Measurements from ENCODE around the gene EML4.

EML4 gene

DNA sequence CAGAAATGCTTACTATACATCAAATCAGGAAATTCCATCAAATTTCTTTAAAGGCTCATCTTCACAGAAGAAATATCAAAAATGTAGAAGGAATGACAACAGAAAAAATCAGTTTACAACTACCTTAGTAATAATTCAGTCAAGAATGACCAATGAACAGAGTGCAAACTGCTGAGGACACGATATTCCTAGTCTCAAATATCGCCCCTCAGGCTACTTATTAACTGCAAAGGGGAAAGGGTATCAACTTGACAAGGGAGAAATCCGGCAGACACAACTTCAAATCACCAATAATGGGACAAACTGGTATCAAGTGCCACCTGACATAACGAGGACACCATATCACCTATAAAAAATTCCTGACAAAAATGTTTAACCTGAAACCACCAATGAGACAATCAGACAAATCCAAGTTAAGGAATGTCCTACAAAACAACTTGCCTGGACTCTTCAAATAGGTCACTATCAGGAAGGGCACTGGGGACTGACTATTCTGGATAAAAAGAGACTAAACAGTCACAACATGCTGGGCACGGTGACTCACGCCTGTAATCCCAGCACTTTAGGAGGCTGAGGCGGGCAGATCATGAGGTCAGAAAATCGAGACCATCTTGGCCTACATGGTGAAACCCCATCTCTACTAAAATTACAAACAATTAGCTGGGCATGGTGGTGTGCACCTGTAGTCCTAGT, 179.1 kb downstream of the EML4 start:
- Histone ChIP-seq H3K27me3 (ENCODE audit: control insufficient read depth, insufficient read depth, low read length) (no peaks in the 10 kb centered on the region), H3K36me3 (ENCODE audit: control insufficient read depth, insufficient read depth, low read length) (no peaks in the 10 kb centered on the region), H3K9ac (ENCODE audit: low read length) (no peak overlapping the region), H3K4me1 (ENCODE audit: control insufficient read depth, insufficient read depth, low read length) (no peaks in the 10 kb centered on the region), H3K4me3 (ENCODE audit: low read length) (no peak overlapping the region), H3K9me3 (ENCODE audit: control insufficient read depth, low read length) (no peaks in the 10 kb centered on the region)

DNA sequence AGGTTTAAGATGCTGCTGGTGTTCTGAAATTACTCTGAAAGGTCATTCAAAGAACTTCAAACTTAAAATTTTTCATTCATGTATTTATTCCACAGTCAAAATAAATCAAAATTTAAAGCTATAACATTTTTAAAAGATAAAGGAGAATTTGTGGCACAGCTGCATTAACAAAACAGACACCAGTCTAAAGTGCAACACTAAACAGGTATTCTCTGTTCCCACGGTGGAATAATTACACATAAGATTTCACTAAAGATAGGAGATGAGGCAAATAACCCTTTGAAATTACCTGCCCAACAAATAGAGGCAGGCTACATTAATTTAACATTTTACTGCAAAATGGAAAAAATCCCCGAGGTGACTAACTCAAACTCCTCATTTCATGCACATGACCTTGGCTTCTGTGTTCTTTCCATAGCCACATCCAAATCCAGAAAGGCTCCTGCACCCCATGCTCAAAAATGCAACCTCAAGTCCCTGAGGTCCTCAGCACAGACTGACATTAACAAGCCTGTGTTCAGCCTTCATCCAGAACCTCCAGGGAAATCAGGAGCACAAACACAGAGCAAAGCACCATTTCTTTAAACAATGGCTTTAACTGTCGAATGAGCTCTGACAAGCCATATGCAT, 181.4 kb downstream of the EML4 start:
- Histone ChIP-seq H3K9me3 (ENCODE audit: control insufficient read depth, low read length) (no peaks in the 10 kb centered on the region), H3K36me3 (ENCODE audit: control insufficient read depth, insufficient read depth, low read length) (no peaks in the 10 kb centered on the region), H3K4me3 (ENCODE audit: low read length) (no peak overlapping the region), H3K9ac (ENCODE audit: low read length) (no peak overlapping the region), H3K27me3 (ENCODE audit: control insufficient read depth, insufficient read depth, low read length) (no peaks in the 10 kb centered on the region), H3K4me1 (ENCODE audit: control insufficient read depth, insufficient read depth, low read length) (no peaks in the 10 kb centered on the region)

DNA sequence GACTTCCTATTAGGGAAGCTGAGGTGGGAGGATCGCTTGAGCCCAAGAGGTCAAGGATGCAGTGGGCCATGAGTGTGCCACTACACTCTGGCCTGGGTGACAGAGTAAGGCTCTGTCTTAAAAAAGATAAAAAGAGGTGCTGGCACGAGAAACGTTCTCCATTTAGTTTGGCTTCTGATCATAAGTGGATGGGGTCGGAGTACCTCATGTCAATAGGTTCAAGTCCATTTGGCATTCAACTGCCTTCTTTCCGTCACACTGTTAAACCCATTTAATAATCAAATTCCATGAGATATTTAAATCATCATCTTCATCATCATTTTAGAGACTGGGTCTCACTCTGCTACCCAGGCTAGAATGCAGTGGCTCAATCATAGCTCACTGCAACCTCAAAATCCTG, 182.7 kb downstream of the EML4 start:
- H3K36me3 ChIP-seq (ENCODE audit: control insufficient read depth, insufficient read depth, low read length) = no peaks in the 10 kb centered on the region

DNA sequence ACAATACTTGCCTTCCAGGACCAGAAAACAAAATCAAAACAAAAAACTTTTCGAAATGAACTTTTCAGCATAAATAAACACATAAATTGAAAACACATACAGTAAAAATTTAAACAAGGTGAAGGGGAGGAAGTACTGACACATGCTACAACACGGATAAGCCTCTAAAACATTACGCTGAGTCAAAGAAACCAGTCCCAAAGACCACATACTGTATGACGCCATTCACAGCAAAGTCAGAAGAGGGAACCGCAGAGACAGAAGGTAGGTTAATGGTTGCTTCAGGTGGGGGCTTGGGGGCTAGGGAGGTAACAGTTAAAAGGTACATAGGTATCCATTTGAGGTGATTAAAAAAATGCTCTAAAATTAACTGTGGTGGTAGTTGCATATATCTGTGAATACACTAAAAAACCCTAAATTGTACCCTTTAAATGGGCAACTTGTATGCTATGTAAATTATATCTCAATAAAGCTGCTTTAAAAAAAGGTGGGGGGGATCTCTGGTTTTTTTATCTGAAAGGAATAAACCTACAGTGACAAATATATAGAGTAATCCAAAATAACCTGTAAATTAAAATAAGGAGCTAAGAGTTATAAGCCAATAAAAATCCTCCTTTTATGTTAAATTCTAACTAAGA, 184.8 kb downstream of the EML4 start:
- Histone ChIP-seq H3K36me3 (ENCODE audit: control insufficient read depth, insufficient read depth, low read length) (no peaks in the 10 kb centered on the region), H3K9me3 (ENCODE audit: control insufficient read depth, low read length) (no peaks in the 10 kb centered on the region), H3K27me3 (ENCODE audit: control insufficient read depth, insufficient read depth, low read length) (no peaks in the 10 kb centered on the region), H3K4me3 (ENCODE audit: low read length) (no peak overlapping the region), H3K4me1 (ENCODE audit: control insufficient read depth, insufficient read depth, low read length) (peaks cover under 1% of the 10 kb centered on the region), H3K9ac (ENCODE audit: low read length) (no peak overlapping the region)

More for the DNA sequence above, 182.7 kb downstream of the EML4 start:
- H3K4me1 ChIP-seq (ENCODE audit: control insufficient read depth, insufficient read depth, low read length) = no peaks in the 10 kb centered on the region
- H3K9ac ChIP-seq (ENCODE audit: low read length) = no peak overlapping the region
- H3K4me3 ChIP-seq (ENCODE audit: low read length) = no peak overlapping the region
- H3K9me3 ChIP-seq (ENCODE audit: control insufficient read depth, low read length) = no peaks in the 10 kb centered on the region
- H3K27me3 ChIP-seq (ENCODE audit: control insufficient read depth, insufficient read depth, low read length) = no peaks in the 10 kb centered on the region

DNA sequence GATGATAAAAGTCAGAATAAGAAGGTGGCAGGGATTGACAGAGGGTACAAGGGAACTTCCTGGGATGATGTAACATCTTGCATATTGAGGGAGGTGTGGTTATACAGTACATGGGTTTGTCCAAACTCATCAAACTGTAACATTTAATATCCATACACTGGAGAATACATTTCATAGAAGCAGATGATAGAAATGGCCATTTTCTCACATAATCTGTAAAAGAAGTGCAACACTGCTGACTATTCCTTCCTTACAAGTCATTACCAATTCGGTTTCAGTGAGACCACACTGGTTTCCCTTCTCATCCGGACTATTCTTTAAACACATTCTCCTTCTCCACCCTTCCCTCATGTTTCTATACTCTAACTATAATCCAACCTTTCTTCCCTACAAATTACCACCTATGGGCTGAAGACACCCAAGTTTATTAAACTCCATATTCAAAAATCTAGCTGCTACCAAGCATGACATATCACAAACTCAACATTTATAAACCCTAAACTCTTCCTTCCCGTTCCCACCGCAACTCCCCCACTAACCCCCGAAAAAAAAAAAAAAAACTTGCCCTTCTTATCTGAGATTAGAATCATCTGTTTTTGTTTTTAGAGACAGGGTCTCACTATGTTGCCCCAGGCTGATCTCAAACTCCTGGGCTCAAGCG, 190.3 kb downstream of the EML4 start:
- Histone ChIP-seq H3K36me3 (ENCODE audit: control insufficient read depth, insufficient read depth, low read length) (no peaks in the 10 kb centered on the region), H3K9ac (ENCODE audit: low read length) (peak overlapping the region; percentile 96), H3K9me3 (ENCODE audit: control insufficient read depth, low read length) (no peaks in the 10 kb centered on the region), H3K4me1 (ENCODE audit: control insufficient read depth, insufficient read depth, low read length) (peaks cover 11% of the 10 kb centered on the region), H3K27me3 (ENCODE audit: control insufficient read depth, insufficient read depth, low read length) (no peaks in the 10 kb centered on the region), H3K4me3 (ENCODE audit: low read length) (peak overlapping the region; percentile 95)

DNA sequence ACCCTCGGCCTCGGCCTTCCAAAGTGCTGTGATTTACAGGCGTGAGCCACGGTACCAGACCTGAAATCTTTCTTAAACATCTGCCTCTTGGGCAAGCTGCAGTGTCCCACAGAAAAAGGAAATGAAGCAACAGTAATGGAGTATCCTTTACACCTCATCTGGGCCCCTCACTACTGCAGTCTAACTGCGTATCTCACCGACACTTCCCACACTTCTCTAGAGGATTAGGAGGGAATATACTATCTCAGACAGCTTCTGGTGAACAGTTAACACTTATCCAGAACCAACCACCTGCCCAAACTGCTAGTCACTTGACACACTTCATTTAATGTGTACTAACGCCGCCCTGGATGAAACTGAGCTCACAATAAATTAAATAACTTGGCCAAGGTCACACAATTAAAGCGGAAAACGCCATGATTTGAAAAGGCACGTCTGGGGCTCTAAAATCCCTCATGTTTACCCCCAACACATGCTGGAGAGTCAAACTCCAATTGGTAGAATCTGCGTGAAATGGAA, 190.9 kb downstream of the EML4 start:
- no peaks in the 10 kb centered on the region for H3K36me3 ChIP-seq (ENCODE audit: control insufficient read depth, insufficient read depth, low read length)
- peak overlapping the region; percentile 95 for H3K4me3 ChIP-seq (ENCODE audit: low read length)
- no peaks in the 10 kb centered on the region for H3K9me3 ChIP-seq (ENCODE audit: control insufficient read depth, low read length)
- no peaks in the 10 kb centered on the region for H3K27me3 ChIP-seq (ENCODE audit: control insufficient read depth, insufficient read depth, low read length)
- peak overlapping the region; percentile 96 for H3K9ac ChIP-seq (ENCODE audit: low read length)
- peaks cover 11% of the 10 kb centered on the region for H3K4me1 ChIP-seq (ENCODE audit: control insufficient read depth, insufficient read depth, low read length)

DNA sequence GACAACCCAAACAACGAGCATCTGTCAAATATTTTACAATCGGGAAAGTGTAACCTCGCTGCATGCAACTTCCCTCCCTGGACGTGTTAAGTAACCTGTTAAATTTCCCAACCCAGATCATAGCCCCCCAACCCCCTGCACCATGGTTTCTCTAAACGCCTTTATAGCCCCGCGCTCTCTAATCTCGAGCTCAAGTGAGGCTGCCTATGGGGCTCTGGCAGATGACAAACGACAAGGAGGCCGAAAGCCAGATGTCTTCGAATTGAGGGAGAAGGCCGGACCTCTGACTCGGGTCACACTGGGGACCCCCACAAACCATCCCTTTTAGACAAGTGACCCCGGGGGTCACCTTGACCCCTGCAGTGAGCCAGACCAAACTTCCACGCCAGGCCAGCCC, 191.3 kb downstream of the EML4 start:
- Histone ChIP-seq H3K4me1 (ENCODE audit: control insufficient read depth, insufficient read depth, low read length) (peaks cover 11% of the 10 kb centered on the region), H3K36me3 (ENCODE audit: control insufficient read depth, insufficient read depth, low read length) (no peaks in the 10 kb centered on the region), H3K4me3 (ENCODE audit: low read length) (peak overlapping the region; percentile 95), H3K27me3 (ENCODE audit: control insufficient read depth, insufficient read depth, low read length) (no peaks in the 10 kb centered on the region), H3K9ac (ENCODE audit: low read length) (peak overlapping the region; percentile 96), H3K9me3 (ENCODE audit: control insufficient read depth, low read length) (no peaks in the 10 kb centered on the region)

DNA sequence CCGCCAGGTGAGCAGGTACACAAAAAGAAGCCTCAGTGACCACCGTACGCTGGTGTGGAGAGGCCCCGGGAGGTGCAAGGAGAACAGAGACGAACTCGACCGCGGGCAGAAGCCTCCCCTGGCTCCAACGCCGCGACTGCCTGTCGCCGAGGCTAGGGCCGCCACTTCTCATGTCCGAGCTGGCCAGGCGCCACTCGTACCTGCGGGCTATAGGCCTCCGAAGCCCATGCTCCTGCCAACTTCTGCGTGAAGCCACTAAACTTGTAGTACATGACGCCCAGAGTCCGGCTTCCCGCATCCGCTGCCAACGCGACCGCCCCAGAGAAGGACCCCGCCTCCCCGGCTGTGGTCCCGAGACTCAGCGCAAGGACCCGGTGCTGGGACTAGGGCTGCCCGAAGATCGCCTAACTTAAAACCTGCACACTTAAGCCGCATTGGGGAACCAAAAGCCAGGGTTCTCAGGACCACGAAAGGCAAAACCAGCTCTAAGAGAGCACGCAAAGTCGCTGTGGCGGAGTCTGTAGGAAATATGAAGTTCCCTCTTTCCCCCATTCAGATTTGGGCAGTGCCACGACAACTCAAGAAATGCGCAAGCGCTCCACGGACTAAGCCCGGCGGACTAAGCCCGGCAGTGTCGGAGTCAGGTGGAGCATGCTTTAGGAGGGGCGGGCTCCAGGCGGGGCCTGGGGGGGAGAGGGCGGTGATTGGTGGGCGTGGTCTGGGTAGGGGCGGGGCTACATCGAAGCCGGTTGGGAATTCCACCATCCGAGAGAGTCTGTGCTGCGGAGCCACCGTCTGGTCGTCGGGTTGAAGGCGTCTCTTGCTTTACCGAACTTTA, 192.0 kb downstream of the EML4 start, which contains the start of gene COX7A2L:
COX7A2L (minus strand) TSS at position 328 of the 838 bp plus-strand sequence; CDS start at position 272, 56 bp downstream.
- peaks cover 11% of the 10 kb centered on the region for H3K4me1 ChIP-seq (ENCODE audit: control insufficient read depth, insufficient read depth, low read length)
- H3K4me3 ChIP-seq (ENCODE audit: low read length) = peak within 1 kb of the TSS; percentile 95
- H3K9ac ChIP-seq (ENCODE audit: low read length) = peak within 1 kb of the TSS; percentile 96
- no peaks in the 10 kb centered on the region for H3K36me3 ChIP-seq (ENCODE audit: control insufficient read depth, insufficient read depth, low read length)
- H3K27me3 ChIP-seq (ENCODE audit: control insufficient read depth, insufficient read depth, low read length) = no peaks in the 10 kb centered on the region
- H3K9me3 ChIP-seq (ENCODE audit: control insufficient read depth, low read length) = no peaks in the 10 kb centered on the region

DNA sequence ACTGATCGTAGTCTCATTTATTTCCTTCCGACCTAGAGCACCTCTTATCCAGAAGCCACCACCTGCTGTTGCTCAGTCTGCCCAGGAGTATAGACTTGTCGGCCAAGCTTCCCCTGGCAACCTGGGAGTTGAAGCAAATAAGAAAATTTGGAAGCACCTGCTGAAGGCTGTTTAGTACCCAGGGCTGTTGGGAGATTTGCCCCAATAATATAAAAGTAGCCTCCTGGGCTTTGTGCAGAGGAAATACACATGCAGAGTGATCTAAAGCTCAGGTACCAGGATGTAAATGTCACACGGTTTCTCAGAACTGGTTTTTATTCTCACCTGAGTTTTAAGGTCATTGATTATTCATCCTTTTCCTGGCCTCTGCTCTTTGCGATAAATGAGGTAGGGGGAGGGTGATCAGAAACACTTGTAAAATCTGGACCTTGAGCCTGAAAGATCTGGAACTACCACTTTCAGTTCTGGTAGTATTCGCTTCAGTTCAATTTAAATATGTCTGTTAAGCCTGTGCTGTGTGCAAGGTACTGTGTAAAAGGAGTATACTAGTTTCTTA, 192.7 kb downstream of the EML4 start:
- Histone ChIP-seq H3K4me3 (ENCODE audit: low read length) (peak overlapping the region; percentile 55), H3K9ac (ENCODE audit: low read length) (peak overlapping the region; percentile 96), H3K9me3 (ENCODE audit: control insufficient read depth, low read length) (no peaks in the 10 kb centered on the region), H3K4me1 (ENCODE audit: control insufficient read depth, insufficient read depth, low read length) (peaks cover 11% of the 10 kb centered on the region), H3K36me3 (ENCODE audit: control insufficient read depth, insufficient read depth, low read length) (no peaks in the 10 kb centered on the region), H3K27me3 (ENCODE audit: control insufficient read depth, insufficient read depth, low read length) (no peaks in the 10 kb centered on the region)

DNA sequence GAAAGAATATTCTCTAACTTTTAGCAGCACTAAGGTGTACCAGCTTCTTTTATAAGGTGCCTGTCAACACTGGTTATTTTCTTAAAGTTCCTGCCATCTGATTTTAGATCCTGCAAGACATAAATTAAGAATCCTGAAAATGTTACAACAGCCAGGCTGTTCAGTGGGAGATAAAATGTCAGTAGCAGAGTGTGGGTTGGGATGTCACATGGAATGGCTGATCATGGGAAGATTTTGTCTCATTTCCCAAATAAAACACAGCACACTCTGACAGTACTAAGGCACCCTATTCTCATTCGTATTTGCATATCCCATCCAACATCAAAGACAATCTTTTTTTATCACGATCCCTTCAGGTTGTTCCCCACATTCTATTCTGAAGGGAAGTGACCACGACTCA, 194.3 kb downstream of the EML4 start:
- H3K9me3 ChIP-seq (ENCODE audit: control insufficient read depth, low read length) = no peaks in the 10 kb centered on the region
- H3K9ac ChIP-seq (ENCODE audit: low read length) = no peak overlapping the region
- H3K27me3 ChIP-seq (ENCODE audit: control insufficient read depth, insufficient read depth, low read length) = no peaks in the 10 kb centered on the region
- H3K4me1 ChIP-seq (ENCODE audit: control insufficient read depth, insufficient read depth, low read length) = peaks cover 15% of the 10 kb centered on the region
- no peak overlapping the region for H3K4me3 ChIP-seq (ENCODE audit: low read length)
- no peaks in the 10 kb centered on the region for H3K36me3 ChIP-seq (ENCODE audit: control insufficient read depth, insufficient read depth, low read length)

DNA sequence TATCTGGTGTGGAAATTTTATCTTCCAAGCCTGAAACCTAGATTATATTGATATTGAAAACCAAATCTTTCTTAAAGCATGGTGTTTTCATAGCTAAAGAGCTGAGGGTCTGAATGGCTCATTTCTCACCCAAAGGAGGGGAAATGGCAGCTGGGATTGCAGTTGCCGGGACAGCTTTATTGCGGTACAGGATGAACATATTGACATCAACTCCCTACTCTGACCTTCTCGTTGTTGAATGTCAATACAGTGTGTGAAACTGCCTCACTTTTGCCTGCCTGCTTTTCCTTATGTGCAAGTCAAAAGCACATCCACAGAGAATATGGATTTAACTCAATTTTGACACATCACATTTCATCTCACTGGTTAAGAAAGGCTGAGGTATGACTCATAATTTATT, 195.5 kb downstream of the EML4 start:
- Histone ChIP-seq H3K9ac (ENCODE audit: low read length) (no peak overlapping the region), H3K27me3 (ENCODE audit: control insufficient read depth, insufficient read depth, low read length) (no peaks in the 10 kb centered on the region)

More for the DNA sequence above, 195.5 kb downstream of the EML4 start:
- Histone ChIP-seq H3K9me3 (ENCODE audit: control insufficient read depth, low read length) (no peaks in the 10 kb centered on the region), H3K4me3 (ENCODE audit: low read length) (no peak overlapping the region), H3K36me3 (ENCODE audit: control insufficient read depth, insufficient read depth, low read length) (no peaks in the 10 kb centered on the region), H3K4me1 (ENCODE audit: control insufficient read depth, insufficient read depth, low read length) (peaks cover 21% of the 10 kb centered on the region)
